Right atrium auricular region (tissue), 2 donors: ENCODE data around the gene STOML1. TPM values are rescaled to one million over a fixed set of nuclear protein-coding genes. Genes with fewer than 3 reads are reported as not detected.

Experiments used
- DNase-seq: peaks from one replicate; pipeline ENCODE4 v3.0.0-alpha.2; 2019; ENCODE audit warnings: low spot score
- H3K27ac ChIP-seq, 2 donors: fragments of 200-600 bp; sonication (generic); 1 replicate in 1 of 2; 2 replicates in 1 of 2; pipeline ENCODE4 v1.5.1; 2016 to 2019
- H3K27me3 ChIP-seq, 2 donors: fragments of 200-600 bp; sonication (generic); one replicate each; pipeline versions ENCODE4 v1.5.1 to v1.6.0; 2017 to 2019
- H3K36me3 ChIP-seq: fragments of 200-600 bp; sonication (generic); one replicate; pipeline ENCODE4 v1.5.1; 2016
- H3K4me1 ChIP-seq, 2 donors: fragments of 200-600 bp; sonication (generic); one replicate each; pipeline versions ENCODE4 v1.5.1 to v1.6.0; 2017 to 2019
- H3K4me3 ChIP-seq, 2 donors: fragments of 200-600 bp; sonication (generic); 1 replicate in 1 of 2; 2 replicates in 1 of 2; pipeline ENCODE4 v1.5.1; 2017 to 2019; ENCODE audit warnings: mild to moderate bottlenecking in 1 of 2, moderate library complexity in 1 of 2
- H3K9me3 ChIP-seq, 2 donors: fragments of 200-600 bp; sonication (generic); one replicate each; pipeline ENCODE4 v1.5.1; 2019
- total RNA-seq, 2 donors: library from RNA; depleted of rRNA; stranded (reverse); fragments of >200 nt; gene quantifications; one replicate each; pipeline ENCODE4 v1.1.0, GENCODE V29; 2016
- TF ChIP-seq, protein P1 (sequence below), 2 donors: fragments of 200-600 bp; sonication (generic); IDR thresholded peaks; one replicate each; pipeline ENCODE4 v1.5.1; 2019; ENCODE audit warnings: antibody characterized with exemption in 2 of 2

The STOML1 gene
- total RNA-seq, 2 donors from 2014 or later: 11.8 to 23.5 TPM

- H3K27me3 ChIP-seq: no peaks in the 10 kb centered on the region
- H3K27ac ChIP-seq: peak overlapping the region; percentile 28 to 64
- no peaks in the 10 kb centered on the region for H3K9me3 ChIP-seq
- H3K4me3 ChIP-seq: no peak overlapping the region
- peaks cover 11% of the 10 kb centered on the region for H3K36me3 ChIP-seq
- TF ChIP-seq, protein P1, sequence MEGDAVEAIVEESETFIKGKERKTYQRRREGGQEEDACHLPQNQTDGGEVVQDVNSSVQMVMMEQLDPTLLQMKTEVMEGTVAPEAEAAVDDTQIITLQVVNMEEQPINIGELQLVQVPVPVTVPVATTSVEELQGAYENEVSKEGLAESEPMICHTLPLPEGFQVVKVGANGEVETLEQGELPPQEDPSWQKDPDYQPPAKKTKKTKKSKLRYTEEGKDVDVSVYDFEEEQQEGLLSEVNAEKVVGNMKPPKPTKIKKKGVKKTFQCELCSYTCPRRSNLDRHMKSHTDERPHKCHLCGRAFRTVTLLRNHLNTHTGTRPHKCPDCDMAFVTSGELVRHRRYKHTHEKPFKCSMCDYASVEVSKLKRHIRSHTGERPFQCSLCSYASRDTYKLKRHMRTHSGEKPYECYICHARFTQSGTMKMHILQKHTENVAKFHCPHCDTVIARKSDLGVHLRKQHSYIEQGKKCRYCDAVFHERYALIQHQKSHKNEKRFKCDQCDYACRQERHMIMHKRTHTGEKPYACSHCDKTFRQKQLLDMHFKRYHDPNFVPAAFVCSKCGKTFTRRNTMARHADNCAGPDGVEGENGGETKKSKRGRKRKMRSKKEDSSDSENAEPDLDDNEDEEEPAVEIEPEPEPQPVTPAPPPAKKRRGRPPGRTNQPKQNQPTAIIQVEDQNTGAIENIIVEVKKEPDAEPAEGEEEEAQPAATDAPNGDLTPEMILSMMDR (IDR thresholded peaks at IDR 0.05): no peak
- H3K4me1 ChIP-seq: peaks cover 0 to 53% of the 10 kb centered on the region in 2 donors
- DNase-seq: peak; percentile 71
Measured at GRCh38 chr15:74011610-74012009, 19.5 kb upstream of the STOML1 start.

DNA sequence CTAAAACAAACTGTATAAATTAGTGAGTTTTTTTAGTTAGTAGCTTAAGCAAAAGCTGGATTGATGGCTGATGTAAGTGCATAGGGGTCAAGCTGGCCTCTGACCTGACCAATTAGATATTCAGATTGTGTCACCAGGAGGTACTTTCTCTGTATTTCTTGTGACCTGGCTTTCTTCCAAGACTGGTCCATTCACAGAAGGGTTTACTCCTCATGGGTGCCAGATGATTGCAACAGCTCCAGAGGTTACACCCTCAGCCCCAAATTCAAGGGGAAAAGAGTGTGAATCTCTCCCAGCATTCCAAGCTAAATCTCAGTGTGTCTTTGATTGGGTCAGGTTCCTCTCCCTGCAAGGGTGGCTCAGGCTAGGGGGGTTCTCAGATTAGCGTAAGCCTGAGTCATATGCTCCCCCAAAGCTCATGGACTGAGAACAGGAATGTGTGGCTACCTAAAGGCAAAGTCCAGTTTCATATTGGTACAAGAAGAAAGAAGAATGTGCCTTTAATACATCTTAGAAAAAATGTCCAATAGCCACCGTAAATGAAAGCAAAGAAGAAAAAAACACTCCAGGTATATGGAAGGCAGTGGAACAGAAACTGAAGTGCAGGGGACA, 18.9 kb upstream of the STOML1 start:
- Histone ChIP-seq H3K36me3 (peaks cover 14% of the 10 kb centered on the region), H3K27ac (peak overlapping the region; percentile 28 to 64), H3K27me3 (no peaks in the 10 kb centered on the region), H3K9me3 (no peaks in the 10 kb centered on the region), H3K4me1 (peaks cover 0 to 57% of the 10 kb centered on the region in 2 donors), H3K4me3 (no peak overlapping the region)
- TF ChIP-seq, protein P1 (IDR thresholded peaks at IDR 0.05): no peak
- DNase-seq: no peak

GRCh38 chr15:74008901-74009300, 16.8 kb upstream of the STOML1 start:
- Histone ChIP-seq H3K36me3 (peaks cover 23% of the 10 kb centered on the region), H3K4me1 (peaks cover 0 to 64% of the 10 kb centered on the region in 2 donors), H3K4me3 (no peak overlapping the region), H3K9me3 (no peaks in the 10 kb centered on the region), H3K27ac (no peak overlapping the region), H3K27me3 (no peaks in the 10 kb centered on the region)
- TF ChIP-seq, protein P1 (IDR thresholded peaks at IDR 0.05): no peak
- DNase-seq: no peak

DNA sequence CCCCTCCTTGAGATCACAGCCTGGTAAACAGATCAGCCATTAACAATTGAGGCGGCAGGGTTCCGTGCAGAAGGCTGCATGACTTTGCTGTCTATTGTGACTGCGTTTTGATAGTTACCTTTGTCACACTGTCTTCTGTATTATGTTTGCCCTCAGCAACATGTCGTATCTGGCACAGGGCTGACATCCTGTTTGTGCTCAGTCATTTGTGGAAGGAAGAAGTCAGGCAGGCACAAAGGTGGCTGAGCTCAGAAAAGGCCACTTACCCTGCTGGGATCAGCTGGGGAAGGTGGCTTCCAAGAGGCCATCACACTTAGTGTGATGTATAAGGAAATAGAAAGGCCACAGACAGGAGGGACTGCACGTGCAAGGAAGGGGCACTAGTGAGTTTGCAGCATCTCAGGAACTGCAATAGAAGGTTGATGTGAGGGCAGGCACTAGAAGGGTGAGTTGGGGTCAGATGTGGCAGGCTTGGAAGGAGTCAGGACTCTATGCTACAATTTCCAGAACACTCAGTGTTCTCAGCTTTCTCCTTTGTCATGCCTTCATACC, 15.8 kb upstream of the STOML1 start:
- Histone ChIP-seq H3K27me3 (no peaks in the 10 kb centered on the region), H3K36me3 (peaks cover 27% of the 10 kb centered on the region), H3K4me3 (no peak overlapping the region), H3K9me3 (no peaks in the 10 kb centered on the region), H3K4me1 (peaks cover 0 to 64% of the 10 kb centered on the region in 2 donors), H3K27ac (no peak overlapping the region)
- DNase-seq: no peak
- TF ChIP-seq, protein P1 (IDR thresholded peaks at IDR 0.05): no peak

DNA sequence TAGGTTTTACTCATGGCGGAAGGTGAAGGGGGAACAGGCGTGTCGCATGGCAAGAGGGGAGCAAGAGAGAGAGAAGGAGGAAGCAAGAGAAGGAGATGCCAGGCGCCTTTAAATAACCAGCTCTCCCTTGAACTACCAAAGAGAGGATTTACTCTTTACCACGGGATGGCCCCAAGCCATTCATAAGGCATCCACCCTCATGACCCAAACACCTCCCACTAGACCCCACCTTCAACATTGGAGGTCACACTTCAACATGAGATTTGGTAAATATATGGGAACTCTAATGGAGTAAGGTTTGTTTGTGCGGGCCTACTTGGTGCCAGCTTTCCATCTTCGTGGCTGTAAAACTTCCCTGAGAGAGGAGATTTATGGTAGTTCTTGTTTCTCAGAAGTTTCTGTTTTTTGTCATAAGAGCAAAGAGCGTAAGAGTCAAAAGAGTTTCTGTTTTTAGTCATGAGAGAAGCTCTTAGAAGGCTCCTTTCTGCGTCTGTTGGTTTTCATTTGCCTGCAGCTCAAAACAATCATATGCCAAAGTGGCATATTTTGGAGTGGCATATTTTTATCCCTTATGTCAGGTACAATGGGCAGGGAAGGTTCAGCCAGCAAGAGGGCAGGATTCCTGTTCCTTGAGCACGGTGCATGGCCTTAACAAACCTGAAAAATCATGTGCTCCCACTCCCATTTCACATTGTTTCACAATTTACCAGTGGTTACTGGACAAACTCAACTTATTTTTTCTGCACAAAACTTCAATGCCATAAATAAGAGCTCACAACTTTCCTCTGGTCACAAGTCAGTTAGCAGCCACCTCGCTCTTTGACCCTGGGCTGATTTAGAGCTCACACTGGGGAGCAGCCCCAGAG, 14.9 kb upstream of the STOML1 start:
- Histone ChIP-seq H3K4me1 (peaks cover 0 to 59% of the 10 kb centered on the region in 2 donors), H3K9me3 (no peaks in the 10 kb centered on the region), H3K27me3 (no peaks in the 10 kb centered on the region), H3K36me3 (peaks cover 27% of the 10 kb centered on the region), H3K4me3 (no peak overlapping the region), H3K27ac (no peak overlapping the region)
- no peak for DNase-seq
- TF ChIP-seq, protein P1 (IDR thresholded peaks at IDR 0.05): no peak
